Transverse colon (tissue), 4 donors: ENCODE results near the gene PJVK.

Experiments used
- EP300 ChIP-seq: sonication (generic); formaldehyde crosslinking; IDR thresholded peaks from one replicate; pipeline ENCODE4 v1.6.1; 2017; ENCODE audit warnings: antibody characterized with exemption, low read depth
- POLR2A ChIP-seq: fragments of 450-650 bp; IDR thresholded peaks from one replicate; pipeline ENCODE4 v1.6.1; 2016; ENCODE audit warnings: antibody characterized with exemption, mild to moderate bottlenecking, moderate library complexity
- POLR2AphosphoS5 ChIP-seq, 3 donors: sonication (generic); formaldehyde crosslinking; IDR thresholded peaks; one replicate each; pipeline ENCODE4 v1.6.1; 2016; ENCODE audit warnings: antibody characterized with exemption in 3 of 3
- TF ChIP-seq, protein P1 (sequence below), 5 experiments: fragments of 200-600 bp in 3 of 5; fragments of 450-650 bp in 2 of 5; sonication (generic) in 3 of 5; IDR thresholded peaks; 1 replicate in 2 of 5; 2 replicates in 3 of 5; pipeline ENCODE4 v1.5.1; 2016 to 2017; ENCODE audit warnings: antibody characterized with exemption in 5 of 5, inconsistent platforms in 3 of 5, mild to moderate bottlenecking in 2 of 5, moderate library complexity in 1 of 5

GRCh38 chr2:178498137-178498536 is 47.0 kb downstream of the PJVK start:
- TF ChIP-seq, protein P1, sequence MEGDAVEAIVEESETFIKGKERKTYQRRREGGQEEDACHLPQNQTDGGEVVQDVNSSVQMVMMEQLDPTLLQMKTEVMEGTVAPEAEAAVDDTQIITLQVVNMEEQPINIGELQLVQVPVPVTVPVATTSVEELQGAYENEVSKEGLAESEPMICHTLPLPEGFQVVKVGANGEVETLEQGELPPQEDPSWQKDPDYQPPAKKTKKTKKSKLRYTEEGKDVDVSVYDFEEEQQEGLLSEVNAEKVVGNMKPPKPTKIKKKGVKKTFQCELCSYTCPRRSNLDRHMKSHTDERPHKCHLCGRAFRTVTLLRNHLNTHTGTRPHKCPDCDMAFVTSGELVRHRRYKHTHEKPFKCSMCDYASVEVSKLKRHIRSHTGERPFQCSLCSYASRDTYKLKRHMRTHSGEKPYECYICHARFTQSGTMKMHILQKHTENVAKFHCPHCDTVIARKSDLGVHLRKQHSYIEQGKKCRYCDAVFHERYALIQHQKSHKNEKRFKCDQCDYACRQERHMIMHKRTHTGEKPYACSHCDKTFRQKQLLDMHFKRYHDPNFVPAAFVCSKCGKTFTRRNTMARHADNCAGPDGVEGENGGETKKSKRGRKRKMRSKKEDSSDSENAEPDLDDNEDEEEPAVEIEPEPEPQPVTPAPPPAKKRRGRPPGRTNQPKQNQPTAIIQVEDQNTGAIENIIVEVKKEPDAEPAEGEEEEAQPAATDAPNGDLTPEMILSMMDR (IDR thresholded peaks at IDR 0.05), result no peak
- TF ChIP-seq POLR2A (no peak), EP300 (no peak), POLR2AphosphoS5 (IDR thresholded peaks at IDR 0.05) (no peak)
